Left kidney (tissue), 1 donor: ENCODE measurements around the gene NCS1. TPM values are rescaled to one million over a fixed set of nuclear protein-coding genes. Genes with fewer than 3 reads are reported as not detected.

Experiments used
- polyA plus RNA-seq: library from polyadenylated mRNA; unstranded; fragments of 120-200 nt; gene quantifications from one replicate; pipeline ENCODE4 v1.2.1, GENCODE V29; 2013; ENCODE audit not compliant: insufficient read length

NCS1 gene
- polyA plus RNA-seq, 1 donor, result 24.2 TPM

Other genes with a start within 250 kb of the NCS1 start
- gene FNBP1, start 129.2 kb upstream of the NCS1 start, polyA plus RNA-seq, result 57.8 TPM
- gene GPR107, start 118.5 kb upstream of the NCS1 start, polyA plus RNA-seq, result 65.3 TPM
- gene HMCN2, start 93.4 kb downstream of the NCS1 start, polyA plus RNA-seq, result 0.98 TPM